ENCODE results near the gene PEX14. TPM values are rescaled to one million over a fixed set of nuclear protein-coding genes. Genes with fewer than 3 reads are reported as not detected.

PEX14 gene
- polyA plus RNA-seq, 3 donors = 2.2 to 8.8 (median 2.7) TPM

- Histone ChIP-seq H3K9ac (ENCODE audit: insufficient read depth, low read length, poor library complexity, severe bottlenecking) (no peak overlapping the region), H3K9me3 (replicated peaks in 1 of 2; ENCODE audit: control insufficient read depth in 1 of 2, insufficient read depth in 1 of 2, low read length in 2 of 2) (no peaks in the 10 kb centered on the region), H3K79me2 (ENCODE audit: insufficient read depth, low read length) (peaks cover 67% of the 10 kb centered on the region), H3K27me3 (ENCODE audit: control insufficient read depth in 2 of 2, insufficient read depth in 2 of 2, low read length in 2 of 2) (no peaks in the 10 kb centered on the region), H2AFZ (ENCODE audit: insufficient read depth, low read depth, low read length, poor library complexity, severe bottlenecking) (no peak overlapping the region), H3K36me3 (replicated peaks in 1 of 2; ENCODE audit: control insufficient read depth in 1 of 2, insufficient read depth in 2 of 2, low read length in 2 of 2) (peaks cover 0 to 13% of the 10 kb centered on the region in 2 donors), H4K20me1 (ENCODE audit: insufficient read depth, low read length) (peaks cover 83% of the 10 kb centered on the region), H3K4me3 (replicated peaks in 1 of 3; ENCODE audit: low read depth in 2 of 3, low read length in 3 of 3) (no peak overlapping the region), H3K4me1 (ENCODE audit: control insufficient read depth in 1 of 2, insufficient read depth in 2 of 2, low read length in 2 of 2) (peaks cover 9 to 21% of the 10 kb centered on the region in 2 donors), H3K4me2 (replicated peaks; ENCODE audit: extremely low read depth, low read length, poor library complexity, severe bottlenecking) (no peak overlapping the region), H3K27ac (ENCODE audit: low read depth in 1 of 2, low read length in 2 of 2) (no peak overlapping the region)
- no peak for TF ChIP-seq CTCF (IDR thresholded peaks at IDR 0.05)
- intact Hi-C loops (cut with micrococcal nuclease) = no loop called here
- Mint-ChIP-seq H3K36me3 (peaks cover 22 to 33% of the 10 kb centered on the region in 2 donors), H3K9me3 (no peaks in the 10 kb centered on the region), H3K4me3 (no peak overlapping the region), H3K27me3 (ENCODE audit: low read depth in 3 of 3) (no peaks in the 10 kb centered on the region), H3K4me1 (peaks cover 23% of the 10 kb centered on the region), H3K27ac (peak overlapping the region in 5 of 7 donors; percentile 3 to 84 (median 54))
- DNase-seq = peak; percentile 14 to 46 (median 25)
- WGBS (ENCODE audit: insufficient coverage) = 73% methylated on average over 4 of the region's 10 CpGs
Observed at GRCh38 chr1:10515301-10515975, 40.7 kb downstream of the PEX14 start.

- Mint-ChIP-seq H3K27ac (peak overlapping the region in 1 of 7 donors; percentile 44), H3K27me3 (ENCODE audit: low read depth in 3 of 3) (peaks cover 0 to 2% (median 0%) of the 10 kb centered on the region in 3 donors), H3K4me3 (no peak overlapping the region), H3K36me3 (peaks cover 22 to 37% of the 10 kb centered on the region in 2 donors), H3K4me1 (peaks cover 16% of the 10 kb centered on the region), H3K9me3 (no peaks in the 10 kb centered on the region)
- Histone ChIP-seq H3K9ac (ENCODE audit: insufficient read depth, low read length, poor library complexity, severe bottlenecking) (no peak overlapping the region), H3K9me3 (replicated peaks in 1 of 2; ENCODE audit: control insufficient read depth in 1 of 2, insufficient read depth in 1 of 2, low read length in 2 of 2) (no peaks in the 10 kb centered on the region), H2AFZ (ENCODE audit: insufficient read depth, low read depth, low read length, poor library complexity, severe bottlenecking) (no peak overlapping the region), H4K20me1 (ENCODE audit: insufficient read depth, low read length) (peaks cover 76% of the 10 kb centered on the region), H3K79me2 (ENCODE audit: insufficient read depth, low read length) (peaks cover 67% of the 10 kb centered on the region), H3K36me3 (replicated peaks in 1 of 2; ENCODE audit: control insufficient read depth in 1 of 2, insufficient read depth in 2 of 2, low read length in 2 of 2) (peaks cover 0 to 15% of the 10 kb centered on the region in 2 donors), H3K27ac (ENCODE audit: low read depth in 1 of 2, low read length in 2 of 2) (no peak overlapping the region), H3K27me3 (ENCODE audit: control insufficient read depth in 2 of 2, insufficient read depth in 2 of 2, low read length in 2 of 2) (no peaks in the 10 kb centered on the region), H3K4me2 (replicated peaks; ENCODE audit: extremely low read depth, low read length, poor library complexity, severe bottlenecking) (no peak overlapping the region), H3K4me3 (replicated peaks in 1 of 3; ENCODE audit: low read depth in 2 of 3, low read length in 3 of 3) (no peak overlapping the region), H3K4me1 (ENCODE audit: control insufficient read depth in 1 of 2, insufficient read depth in 2 of 2, low read length in 2 of 2) (peaks cover 9 to 13% of the 10 kb centered on the region in 2 donors)
- TF ChIP-seq CTCF (IDR thresholded peaks at IDR 0.05) = no peak
- 94% methylated on average over 5 of the region's 6 CpGs for WGBS (ENCODE audit: insufficient coverage)
- DNase-seq = no peak
- intact Hi-C loops (cut with micrococcal nuclease) = no loop called here
Observed at GRCh38 chr1:10515976-10516750, 41.4 kb downstream of the PEX14 start.

Data from CD14-positive monocyte (primary cell).